AG09309 (cell line): ENCODE results near the gene FAM83F.

Source experiments
- DNase-seq: peaks from one replicate; pipeline ENCODE4 v3.0.0-alpha.2; 2010; ENCODE audit warnings: low read depth
- H3K4me3 ChIP-seq: 2 replicates; pipeline ENCODE4 v1.5.1; 2011; ENCODE audit warnings: mild to moderate bottlenecking, low read depth, low read length, moderate library complexity; ENCODE audit not compliant: control insufficient read depth
- TF ChIP-seq, protein P1 (sequence below): IDR thresholded peaks from 2 replicates; pipeline ENCODE4 v1.5.1; 2011; ENCODE audit warnings: mild to moderate bottlenecking, low read depth, low read length, inconsistent platforms; ENCODE audit not compliant: insufficient read depth, control insufficient read depth; ENCODE audit errors: missing control alignments

The FAM83F gene

DNA sequence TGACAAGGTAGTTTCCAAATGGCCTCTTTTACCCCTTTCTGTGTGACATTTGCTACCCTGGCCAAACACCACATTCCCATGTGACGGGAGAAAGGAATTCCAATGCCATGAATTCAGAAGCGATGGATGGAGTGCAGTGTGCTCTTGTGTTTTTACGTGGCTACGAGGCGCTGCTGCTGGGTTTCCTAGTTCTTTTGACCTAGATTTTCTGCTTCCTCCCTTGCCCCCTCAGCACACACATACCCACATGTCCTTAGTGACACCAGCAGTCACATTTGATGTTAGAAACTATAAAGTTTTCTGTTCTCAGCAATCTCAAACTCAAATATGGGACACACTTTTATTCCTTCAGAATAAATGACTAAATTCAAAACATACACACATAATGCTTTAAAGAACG lies 42.4 kb upstream of the FAM83F start:
- TF ChIP-seq, protein P1, sequence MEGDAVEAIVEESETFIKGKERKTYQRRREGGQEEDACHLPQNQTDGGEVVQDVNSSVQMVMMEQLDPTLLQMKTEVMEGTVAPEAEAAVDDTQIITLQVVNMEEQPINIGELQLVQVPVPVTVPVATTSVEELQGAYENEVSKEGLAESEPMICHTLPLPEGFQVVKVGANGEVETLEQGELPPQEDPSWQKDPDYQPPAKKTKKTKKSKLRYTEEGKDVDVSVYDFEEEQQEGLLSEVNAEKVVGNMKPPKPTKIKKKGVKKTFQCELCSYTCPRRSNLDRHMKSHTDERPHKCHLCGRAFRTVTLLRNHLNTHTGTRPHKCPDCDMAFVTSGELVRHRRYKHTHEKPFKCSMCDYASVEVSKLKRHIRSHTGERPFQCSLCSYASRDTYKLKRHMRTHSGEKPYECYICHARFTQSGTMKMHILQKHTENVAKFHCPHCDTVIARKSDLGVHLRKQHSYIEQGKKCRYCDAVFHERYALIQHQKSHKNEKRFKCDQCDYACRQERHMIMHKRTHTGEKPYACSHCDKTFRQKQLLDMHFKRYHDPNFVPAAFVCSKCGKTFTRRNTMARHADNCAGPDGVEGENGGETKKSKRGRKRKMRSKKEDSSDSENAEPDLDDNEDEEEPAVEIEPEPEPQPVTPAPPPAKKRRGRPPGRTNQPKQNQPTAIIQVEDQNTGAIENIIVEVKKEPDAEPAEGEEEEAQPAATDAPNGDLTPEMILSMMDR = no peak
- no peak overlapping the region for H3K4me3 ChIP-seq
- DNase-seq = no peak

DNA sequence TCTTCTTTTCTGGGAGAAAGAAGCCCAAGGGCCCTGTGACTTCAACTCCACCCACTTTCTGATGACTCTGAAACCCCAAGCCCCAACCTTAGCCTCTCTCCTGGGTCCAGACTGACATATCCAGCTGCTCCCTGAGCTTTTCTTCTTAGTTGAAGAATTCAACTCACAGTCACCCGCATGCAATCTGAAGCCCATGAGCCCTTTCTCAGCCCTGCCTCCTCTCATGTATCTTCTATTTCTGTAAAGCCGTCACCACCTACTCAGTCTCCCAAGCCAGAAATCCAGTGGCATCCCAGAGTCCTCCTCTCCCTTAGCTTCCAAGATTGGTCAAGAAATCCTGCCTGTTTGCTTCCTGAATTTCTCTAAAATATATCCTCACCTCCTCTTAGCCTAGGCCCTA lies 41.7 kb upstream of the FAM83F start:
- no peak overlapping the region for H3K4me3 ChIP-seq
- TF ChIP-seq, protein P1 = no peak
- DNase-seq = no peak

GRCh38 chr22:39954584-39955055 lies 40.1 kb upstream of the FAM83F start:
- TF ChIP-seq, protein P1 = no peak
- no peak overlapping the region for H3K4me3 ChIP-seq
- peak; percentile 57 for DNase-seq

DNA sequence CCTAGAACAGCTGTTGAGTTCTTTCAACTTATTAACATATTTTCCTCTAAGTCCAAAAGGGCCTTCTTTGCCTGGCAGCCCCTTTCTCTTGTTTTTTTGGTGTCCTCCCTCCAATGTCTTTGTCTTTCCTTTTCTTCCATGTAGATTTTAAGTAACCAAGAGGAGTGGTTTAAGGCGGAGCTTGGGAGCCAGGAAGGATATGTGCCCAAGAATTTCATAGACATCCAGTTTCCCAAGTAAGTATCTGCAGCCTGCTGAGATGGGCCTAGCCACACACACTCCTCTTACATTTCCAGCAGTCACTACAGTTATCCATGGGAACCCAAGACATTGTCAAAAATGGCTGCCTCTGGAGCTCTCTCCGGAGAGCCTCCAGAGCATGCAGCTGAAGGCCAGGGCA lies 39.1 kb upstream of the FAM83F start:
- TF ChIP-seq, protein P1 = no peak
- DNase-seq = no peak
- no peak overlapping the region for H3K4me3 ChIP-seq

GRCh38 chr22:39956932-39957664 lies 37.7 kb upstream of the FAM83F start:
- DNase-seq = no peak

DNA sequence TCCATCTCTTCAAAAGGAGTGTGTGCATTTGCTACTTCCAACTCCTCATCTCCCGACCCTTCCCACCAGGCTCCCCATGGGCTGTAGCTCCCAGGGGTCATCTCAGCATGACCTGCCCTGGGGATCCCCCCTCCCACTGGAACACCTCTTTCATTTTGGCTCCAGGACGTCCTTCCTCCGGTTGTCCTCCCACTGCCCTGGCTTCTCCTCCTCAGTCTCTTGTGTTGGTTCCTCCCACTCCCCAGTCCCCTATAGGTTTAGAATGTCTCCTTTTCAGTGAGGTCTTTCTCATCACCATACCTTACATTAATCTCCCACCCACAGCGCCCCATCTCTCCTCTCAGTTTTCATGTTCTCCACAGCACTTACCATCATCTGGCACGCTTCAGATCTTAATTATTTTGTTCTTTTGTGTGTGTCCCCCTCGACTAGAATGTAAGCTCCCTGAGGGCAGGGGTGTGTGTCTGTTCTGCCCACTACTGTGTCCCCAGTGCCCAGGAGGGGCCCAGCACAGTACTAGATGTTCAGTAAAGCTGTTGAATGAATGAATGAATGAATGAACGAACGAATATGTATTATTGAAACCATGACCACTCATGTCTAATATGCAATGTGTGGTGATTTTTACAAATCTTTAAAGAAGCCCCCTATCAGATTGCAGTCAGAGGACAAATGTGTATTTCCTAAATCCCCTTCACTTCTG lies 36.6 kb upstream of the FAM83F start:
- no peak for DNase-seq
- TF ChIP-seq, protein P1 = no peak
- no peak overlapping the region for H3K4me3 ChIP-seq

More at GRCh38 chr22:39956932-39957664, 37.7 kb upstream of the FAM83F start:
- TF ChIP-seq, protein P1 = no peak
- no peak overlapping the region for H3K4me3 ChIP-seq
